IMR-90 (cell line): ENCODE data around the gene TEDC2.

ENCODE experiments used
- BHLHE40 ChIP-seq: fragments of 150-350 bp; IDR thresholded peaks from 2 replicates; pipeline ENCODE4 v1.6.1; 2016; ENCODE audit warnings: mild to moderate bottlenecking, low read depth, low read length
- CEBPB ChIP-seq: IDR thresholded peaks from 2 replicates; pipeline ENCODE4 v1.6.1; 2012; ENCODE audit warnings: low read depth, low read length, improper control_type of control experiment
- CHD1 ChIP-seq: IDR thresholded peaks from 2 replicates; pipeline ENCODE4 v1.6.1; 2012; ENCODE audit warnings: low read depth, low read length, improper control_type of control experiment
- CTCF ChIP-seq: conservative IDR thresholded peaks from 2 replicates; pipeline ENCODE4 v1.5.1; 2012; ENCODE audit warnings: mild to moderate bottlenecking, low read depth, low read length, improper control_type of control experiment
- MAFK ChIP-seq: IDR thresholded peaks from 2 replicates; pipeline ENCODE4 v1.6.1; 2012; ENCODE audit warnings: low read depth, low read length, improper control_type of control experiment
- MXI1 ChIP-seq: IDR thresholded peaks from 2 replicates; pipeline ENCODE4 v1.6.1; 2012; ENCODE audit warnings: low read depth, mild to moderate bottlenecking, low read length, moderate library complexity, borderline replicate concordance
- POLR2A ChIP-seq: IDR thresholded peaks from 2 replicates; pipeline ENCODE4 v1.6.1; 2012; ENCODE audit warnings: mild to moderate bottlenecking, low read depth, low read length
- RAD21 ChIP-seq: IDR thresholded peaks from 2 replicates; pipeline ENCODE4 v1.6.1; 2012; ENCODE audit warnings: low read length, improper control_type of control experiment
- RCOR1 ChIP-seq: IDR thresholded peaks from 2 replicates; pipeline ENCODE4 v1.6.1; 2012; ENCODE audit warnings: mild to moderate bottlenecking, low read length, improper control_type of control experiment; ENCODE audit not compliant: insufficient replicate concordance
- RFX5 ChIP-seq: IDR thresholded peaks from 2 replicates; pipeline ENCODE4 v1.8.0; 2012; ENCODE audit warnings: low read depth, mild to moderate bottlenecking, low read length, moderate library complexity
- SMC3 ChIP-seq: fragments of 150-350 bp; IDR thresholded peaks from 2 replicates; pipeline ENCODE4 v1.6.1; 2016; ENCODE audit warnings: low read depth, mild to moderate bottlenecking, antibody characterized with exemption, low read length, moderate library complexity
- USF2 ChIP-seq: fragments of 150-350 bp; IDR thresholded peaks from 2 replicates; pipeline ENCODE4 v1.6.1; 2017; ENCODE audit warnings: mild to moderate bottlenecking, antibody characterized with exemption, low read length, low read depth
- TF ChIP-seq, protein P1 (sequence below): fragments of 150-350 bp; IDR thresholded peaks from 2 replicates; pipeline ENCODE4 v1.6.1; 2016; ENCODE audit warnings: low read depth, mild to moderate bottlenecking, low read length, moderate library complexity, borderline replicate concordance

DNA sequence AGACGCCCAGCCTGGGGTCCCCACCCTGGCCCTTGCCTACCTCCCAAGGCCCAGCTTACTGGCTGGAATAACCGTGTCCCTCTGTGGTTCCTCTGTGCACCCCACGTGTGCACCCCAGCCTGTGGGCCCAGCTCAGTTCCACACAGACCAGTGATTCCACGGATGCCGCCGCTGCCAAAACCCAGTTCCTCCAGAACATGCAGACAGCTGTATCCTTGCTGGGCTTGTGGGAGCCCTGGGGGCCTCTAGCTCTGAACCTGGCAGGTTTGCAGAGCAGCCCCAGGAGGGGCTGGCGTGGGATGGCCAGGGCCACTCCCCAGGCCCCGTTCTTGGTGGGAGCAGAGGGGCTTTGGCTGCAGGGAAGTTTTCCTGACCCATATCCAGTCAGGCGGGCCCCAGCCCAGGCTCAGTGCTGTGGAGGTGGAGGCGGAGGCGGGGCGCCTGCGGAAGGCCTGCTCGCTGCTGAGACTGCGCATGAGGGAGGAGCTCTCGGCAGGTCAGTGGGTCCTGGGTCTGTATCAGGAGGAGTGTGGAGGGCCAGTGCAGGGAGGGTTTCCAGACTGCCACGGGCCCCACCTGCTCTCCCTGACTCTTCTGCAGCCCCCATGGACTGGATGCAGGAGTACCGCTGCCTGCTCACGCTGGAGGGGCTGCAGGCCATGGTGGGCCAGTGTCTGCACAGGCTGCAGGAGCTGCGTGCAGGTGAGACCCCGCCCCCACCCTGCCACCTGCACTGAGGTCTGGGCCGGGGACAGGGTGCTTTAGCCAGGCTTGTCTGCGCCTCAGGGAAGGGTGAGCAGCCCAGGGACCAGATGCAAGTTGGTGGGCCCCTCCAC, 2.3 kb downstream of the TEDC2 start:
- no peak for TF ChIP-seq CTCF
- TF ChIP-seq RCOR1, result no peak
- no peak for TF ChIP-seq POLR2A
- TF ChIP-seq RAD21, result no peak
- no peak for TF ChIP-seq MAFK
- no peak for TF ChIP-seq USF2
- TF ChIP-seq, protein P1, sequence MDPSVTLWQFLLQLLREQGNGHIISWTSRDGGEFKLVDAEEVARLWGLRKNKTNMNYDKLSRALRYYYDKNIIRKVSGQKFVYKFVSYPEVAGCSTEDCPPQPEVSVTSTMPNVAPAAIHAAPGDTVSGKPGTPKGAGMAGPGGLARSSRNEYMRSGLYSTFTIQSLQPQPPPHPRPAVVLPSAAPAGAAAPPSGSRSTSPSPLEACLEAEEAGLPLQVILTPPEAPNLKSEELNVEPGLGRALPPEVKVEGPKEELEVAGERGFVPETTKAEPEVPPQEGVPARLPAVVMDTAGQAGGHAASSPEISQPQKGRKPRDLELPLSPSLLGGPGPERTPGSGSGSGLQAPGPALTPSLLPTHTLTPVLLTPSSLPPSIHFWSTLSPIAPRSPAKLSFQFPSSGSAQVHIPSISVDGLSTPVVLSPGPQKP, result no peak
- no peak for TF ChIP-seq SMC3
- TF ChIP-seq CHD1, result no peak
- TF ChIP-seq BHLHE40, result no peak
- TF ChIP-seq MXI1, result no peak
- no peak for TF ChIP-seq CEBPB
- TF ChIP-seq RFX5, result no peak
